B cell (primary cell): ENCODE data around the gene ANKRD13D. TPM values are rescaled to one million over a fixed set of nuclear protein-coding genes. Genes with fewer than 3 reads are reported as not detected.
A peak's percentile ranks its signal among the peaks of the same experiment; 100 is the strongest.

Experiments used
- ATAC-seq: fragments of 200-7000 bp; cut with Tn5 transposase; one replicate; pipeline ENCODE4 v1.10.0; 2021; ENCODE audit warnings: low read depth, mild to moderate bottlenecking, moderate number of reproducible peaks, moderate library complexity
- CTCF ChIA-PET: fragments of 350-600 bp; sonication (Branson Sonifier 250); formaldehyde crosslinking; loops from one replicate; lab custom pipeline; 2021; ENCODE audit warnings: antibody characterized with exemption, inconsistent platforms; lab: Charles Lee
- POLR2A ChIA-PET: fragments of 350-600 bp; sonication (Branson Sonifier 250); formaldehyde crosslinking; loops from one replicate; lab custom pipeline; 2021; ENCODE audit warnings: antibody characterized with exemption; lab: Charles Lee
- DNase-seq: peaks from one replicate; pipeline ENCODE4 v3.0.0; 2013
- H2AFZ ChIP-seq: 2 replicates; pipeline ENCODE4 v1.6.1; 2012; ENCODE audit warnings: mild to moderate bottlenecking, low read depth, low read length; ENCODE audit not compliant: insufficient read depth, poor library complexity, severe bottlenecking
- H3K27ac ChIP-seq, 2 donors: 1 replicate in 1 of 2; 2 replicates in 1 of 2; pipeline ENCODE4 v1.5.1; 2012 to 2013; ENCODE audit warnings: low read length in 2 of 2, mild to moderate bottlenecking in 2 of 2, moderate library complexity in 1 of 2
- H3K27me3 ChIP-seq, 4 experiments: fragments of 200-600 bp in 1 of 4; sonication (generic) in 1 of 4; replicated peaks in 1 of 4; 1 replicate in 2 of 4; 2 replicates in 2 of 4; pipeline versions ENCODE4 v1.6.1 to v1.7.0; 2013 to 2016; ENCODE audit warnings: low read length in 3 of 4, mild to moderate bottlenecking in 2 of 4, mixed read lengths in 1 of 4, moderate library complexity in 1 of 4; ENCODE audit not compliant: insufficient read depth in 4 of 4, control insufficient read depth in 3 of 4; ENCODE audit errors: control extremely low read depth in 1 of 4
- H3K36me3 ChIP-seq, 2 experiments: replicated peaks in 1 of 2; 1 replicate in 1 of 2; 2 replicates in 1 of 2; pipeline versions ENCODE4 v1.6.1 to v1.7.1; 2013; ENCODE audit warnings: low read length in 1 of 2; ENCODE audit not compliant: insufficient read depth in 2 of 2, control insufficient read depth in 1 of 2; ENCODE audit errors: control extremely low read depth in 1 of 2, extremely low read depth in 1 of 2
- H3K4me1 ChIP-seq, 2 donors: fragments of 200-600 bp in 1 of 2; sonication (generic) in 1 of 2; 1 replicate in 1 of 2; 2 replicates in 1 of 2; pipeline versions ENCODE4 v1.5.1 to v1.6.1; 2013 to 2017; ENCODE audit warnings: low read length in 2 of 2; ENCODE audit not compliant: control insufficient read depth in 2 of 2, insufficient read depth in 2 of 2
- H3K4me2 ChIP-seq: replicated peaks from 2 replicates; pipeline ENCODE3; 2012; ENCODE audit warnings: mild to moderate bottlenecking, low read depth, low read length; ENCODE audit not compliant: poor library complexity, severe bottlenecking
- H3K4me3 ChIP-seq, 5 experiments: fragments of 200-600 bp in 1 of 5; sonication (generic) in 1 of 5; 1 replicate in 3 of 5; 2 replicates in 2 of 5; pipeline versions ENCODE4 v1.5.1 to v1.7.0; 2011 to 2016; ENCODE audit warnings: low read length in 4 of 5, mild to moderate bottlenecking in 4 of 5, low read depth in 2 of 5, control low read depth in 1 of 5, moderate library complexity in 1 of 5; ENCODE audit not compliant: insufficient read depth in 1 of 5; ENCODE audit errors: control extremely low read depth in 1 of 5, extremely low read depth in 1 of 5
- H3K79me2 ChIP-seq: fragments of 200-600 bp; sonication (generic); one replicate; pipeline ENCODE4 v1.6.0; 2016; ENCODE audit warnings: low read length; ENCODE audit not compliant: control insufficient read depth, insufficient read depth
- H3K9ac ChIP-seq: fragments of 200-600 bp; sonication (generic); 2 replicates; pipeline ENCODE4 v1.6.1; 2017; ENCODE audit warnings: mild to moderate bottlenecking, low read length, moderate library complexity
- H3K9me3 ChIP-seq, 3 donors: one replicate each; pipeline versions ENCODE4 v1.6.1 to v1.7.1; 2013; ENCODE audit warnings: low read length in 2 of 3; ENCODE audit not compliant: control insufficient read depth in 2 of 3, insufficient read depth in 1 of 3; ENCODE audit errors: control extremely low read depth in 1 of 3
- H4K20me1 ChIP-seq: 2 replicates; pipeline ENCODE4 v1.6.0; 2012; ENCODE audit warnings: mild to moderate bottlenecking, low read length; ENCODE audit not compliant: insufficient read depth, control insufficient read depth, poor library complexity, severe bottlenecking
- H3K27ac Mint-ChIP-seq: one replicate; pipeline ENCODE4 v1.8.0; 2021; ENCODE audit warnings: mixed read lengths
- H3K27me3 Mint-ChIP-seq: one replicate; pipeline ENCODE4 v1.8.0; 2021; ENCODE audit warnings: mixed read lengths
- H3K4me1 Mint-ChIP-seq: one replicate; pipeline ENCODE4 v1.8.0; 2021; ENCODE audit warnings: mixed read lengths
- H3K4me3 Mint-ChIP-seq: one replicate; pipeline ENCODE4 v1.8.0; 2021; ENCODE audit warnings: mixed read lengths
- H3K9me3 Mint-ChIP-seq: one replicate; pipeline ENCODE4 v1.8.0; 2022; ENCODE audit warnings: mixed read lengths; ENCODE audit not compliant: insufficient read depth
- CTCF ChIP-seq: fragments of 200-600 bp; IDR thresholded peaks from one replicate; pipeline ENCODE4 v1.8.0; 2022; ENCODE audit warnings: antibody characterized with exemption, mild to moderate bottlenecking
- WGBS: methylation state at CpG from one replicate; pipeline ENCODE4 v1.1.5; 2013; ENCODE audit warnings: missing lambda C conversion rate; ENCODE audit not compliant: insufficient coverage; 5-methylcytosine and 5-hydroxymethylcytosine counted together
- intact Hi-C: fragments of 100-400 bp; cut with micrococcal nuclease; formaldehyde crosslinking; loops from one replicate; pipeline ENCODE4 v1.10.0; 2022
- polyA plus RNA-seq: library from polyadenylated mRNA; depleted of rRNA; stranded (reverse); fragments of >200 nt; gene quantifications from 2 replicates; pipeline ENCODE4 v1.2.3, GENCODE V29; 2012
- total RNA-seq, 2 donors: library from RNA; stranded (reverse); fragments of 120-200 nt in 1 of 2; gene quantifications; 1 replicate in 1 of 2; 2 replicates in 1 of 2; pipeline versions ENCODE4 v1.2.3 to v1.2.4, GENCODE V29; 2013 to 2022

The ANKRD13D gene
- total and polyA plus RNA-seq, 2 donors (not counting 1 experiment from before 2014, with no cell fraction given) = 189 to 252 TPM

GRCh38 chr11:67266449-67267187, 22.5 kb upstream of the ANKRD13D start, which contains the start of gene GRK2:
Gene GRK2 (plus strand): TSS chr11:67266473. CDS start chr11:67266700, 227 bp downstream.
- peak; percentile 77 for DNase-seq
- H2AFZ ChIP-seq = peak within 1 kb of the TSS; percentile 80
- Mint-ChIP-seq H3K27me3 (peaks cover 6% of the 10 kb centered on the region), H3K27ac (peak within 1 kb of the TSS; percentile 98), H3K4me3 (peak within 1 kb of the TSS; percentile 98), H3K9me3 (no peaks in the 10 kb centered on the region), H3K4me1 (peaks cover 72% of the 10 kb centered on the region)
- peak; percentile 35 for ATAC-seq
- peaks cover 89% of the 10 kb centered on the region for H3K79me2 ChIP-seq
- POLR2A ChIA-PET = interaction anchor here (0.5 to 7.8 kb wide), 8 partner anchors 11 to 116 kb away, joined by 3 to 131 read pairs (median 24); partner anchors contain the start of genes ANKRD13D and POLD4
- CTCF ChIA-PET = interaction anchor here (0.5 to 8.9 kb wide), 13 partner anchors 11 to 121 kb away, joined by 3 to 229 read pairs (median 7); partner anchors contain the start of gene ANKRD13D
- intact Hi-C loops = loop anchor here (1.0 to 10.0 kb wide), 3 partner anchors 51 to 318 kb away; partner anchors contain the start of genes CDK2AP2, GSTP1 and PITPNM1
- peaks cover 0 to 7% (median 2%) of the 10 kb centered on the region in 4 experiments for H3K27me3 ChIP-seq
- no peaks in the 10 kb centered on the region for H3K9me3 ChIP-seq
- H3K36me3 ChIP-seq = peaks cover 0 to 39% of the 10 kb centered on the region in 2 experiments
- H4K20me1 ChIP-seq = peaks cover 48% of the 10 kb centered on the region
- H3K4me1 ChIP-seq = peaks cover 65 to 68% of the 10 kb centered on the region in 2 donors
- H3K9ac ChIP-seq = peak within 1 kb of the TSS; percentile 95
- peak within 1 kb of the TSS; percentile 92 for H3K4me2 ChIP-seq
- TF ChIP-seq CTCF = no peak
- under 1% methylated on average over 103 of the region's 103 CpGs for WGBS
- H3K4me3 ChIP-seq = peak within 1 kb of the TSS; percentile 80 to 89 (median 87)
- H3K27ac ChIP-seq = peak within 1 kb of the TSS; percentile 73 to 82
